Stimulated activated naive CD8-positive, alpha-beta T cell treated with anti-CD3 and anti-CD28 coated beads, Interleukin-15, amount 100 ng/mL, for 72 hours (primary cell): ENCODE results near the gene CYP4F8.
"Not testable (repeated sequence)": the region's sequence is repeated elsewhere in the genome, so short reads cannot be mapped to it uniquely, and the experiment has no call there.

Experiments
- ATAC-seq: fragments of 150-1000 bp; cut with Tn5 transposase; 2 replicates; pipeline ENCODE4 v1.10.0; 2021; ENCODE audit warnings: mild to moderate bottlenecking, moderate library complexity
- DNase-seq, 2 donors: peaks; one replicate each; pipeline ENCODE4 v3.0.0; 2021 to 2022
- H3K27ac Mint-ChIP-seq, 2 donors: one replicate each; pipeline ENCODE4 v1.8.0; 2022; ENCODE audit warnings: mild to moderate bottlenecking in 2 of 2, mixed read lengths in 2 of 2, moderate library complexity in 2 of 2
- H3K27me3 Mint-ChIP-seq: one replicate; pipeline ENCODE4 v1.8.0; 2022; ENCODE audit warnings: mixed read lengths
- H3K4me1 Mint-ChIP-seq: one replicate; pipeline ENCODE4 v1.8.0; 2022; ENCODE audit warnings: mild to moderate bottlenecking, mixed read lengths
- H3K4me3 Mint-ChIP-seq, 2 donors: one replicate each; pipeline ENCODE4 v1.8.0; 2022; ENCODE audit warnings: mild to moderate bottlenecking in 2 of 2, mixed read lengths in 2 of 2, moderate library complexity in 1 of 2
- H3K9me3 Mint-ChIP-seq, 2 donors: one replicate each; pipeline ENCODE4 v1.8.0; 2022; ENCODE audit warnings: mixed read lengths in 2 of 2

Gene CYP4F8

DNA sequence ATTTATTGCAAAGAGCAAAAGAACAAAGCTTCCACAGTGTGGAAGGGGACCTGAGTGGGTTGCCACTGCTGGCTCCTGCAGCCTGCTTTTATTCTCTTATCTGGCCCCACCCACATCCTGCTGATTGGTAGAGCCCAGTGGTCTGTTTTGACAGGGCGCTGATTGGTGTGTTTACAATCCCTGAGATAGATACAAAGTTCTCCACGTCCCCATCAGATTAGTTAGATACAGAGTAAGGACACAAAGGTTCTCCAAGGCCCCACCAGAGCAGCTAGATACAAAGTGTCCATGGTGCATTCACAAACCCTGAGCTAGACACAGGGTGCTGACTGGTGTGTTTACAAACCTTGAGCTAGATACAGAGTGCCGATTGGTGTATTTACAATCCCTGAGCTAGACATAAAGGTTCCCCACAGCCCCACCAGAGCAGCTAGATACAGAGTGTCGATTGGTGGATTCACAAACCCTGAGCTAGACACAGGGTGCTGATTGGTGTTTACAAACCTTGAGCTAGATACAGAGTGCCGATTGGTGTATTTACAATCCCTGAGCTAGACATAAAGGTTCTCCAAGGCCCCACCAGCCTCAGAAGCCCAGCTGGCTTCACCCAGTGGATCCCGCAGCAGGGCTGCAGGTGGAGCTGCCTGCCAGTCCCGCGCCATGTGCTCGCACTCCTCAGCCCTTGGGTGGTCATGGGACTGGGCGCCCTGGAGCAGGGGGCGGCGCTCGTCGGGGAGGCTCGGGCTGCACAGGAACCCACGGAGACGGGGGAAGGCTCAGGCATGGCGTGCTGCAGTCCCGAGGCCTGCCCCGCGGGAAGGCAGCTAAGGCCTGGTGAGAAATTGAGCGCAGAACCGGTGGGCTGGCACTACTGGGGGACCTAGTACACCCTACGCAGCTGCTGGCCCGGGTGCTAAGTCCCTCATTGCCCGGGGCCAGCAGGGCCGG is 6.8 kb upstream of the CYP4F8 start:
- ATAC-seq, H3K9me3 Mint-ChIP-seq, H3K27me3 Mint-ChIP-seq, H3K27ac Mint-ChIP-seq, H3K4me3 Mint-ChIP-seq, H3K4me1 Mint-ChIP-seq, DNase-seq: not testable (repeated sequence)

GRCh38 chr19:15609261-15609660 is 5.8 kb upstream of the CYP4F8 start:
- Mint-ChIP-seq H3K4me3 (no peak overlapping the region), H3K9me3 (no peaks in the 10 kb centered on the region), H3K27ac (no peak overlapping the region), H3K27me3 (peaks cover 7% of the 10 kb centered on the region), H3K4me1 (no peaks in the 10 kb centered on the region)
- DNase-seq (no peak), ATAC-seq (no peak)

GRCh38 chr19:15612342-15612741 is 2.7 kb upstream of the CYP4F8 start:
- Mint-ChIP-seq H3K27ac (no peak overlapping the region), H3K4me1 (no peaks in the 10 kb centered on the region), H3K4me3 (no peak overlapping the region), H3K27me3 (peaks cover 25% of the 10 kb centered on the region), H3K9me3 (peaks cover 0 to 6% of the 10 kb centered on the region in 2 donors)
- no peak for ATAC-seq
- DNase-seq = no peak

- Mint-ChIP-seq H3K27me3 (peaks cover 25% of the 10 kb centered on the region), H3K4me3 (no peak overlapping the region), H3K9me3 (peaks cover 0 to 6% of the 10 kb centered on the region in 2 donors), H3K4me1 (no peaks in the 10 kb centered on the region), H3K27ac (no peak overlapping the region)
- no peak for DNase-seq
- ATAC-seq = no peak
These were observed 1.7 kb upstream of the CYP4F8 start for GRCh38 chr19:15613338-15613737.

GRCh38 chr19:15615526-15615925 is 508 bp downstream of the CYP4F8 start:
- Mint-ChIP-seq H3K27me3 (peaks cover 25% of the 10 kb centered on the region), H3K9me3 (peaks cover 0 to 6% of the 10 kb centered on the region in 2 donors), H3K4me3 (no peak overlapping the region), H3K4me1 (no peaks in the 10 kb centered on the region), H3K27ac (no peak overlapping the region)
- no peak for DNase-seq
- no peak for ATAC-seq

DNA sequence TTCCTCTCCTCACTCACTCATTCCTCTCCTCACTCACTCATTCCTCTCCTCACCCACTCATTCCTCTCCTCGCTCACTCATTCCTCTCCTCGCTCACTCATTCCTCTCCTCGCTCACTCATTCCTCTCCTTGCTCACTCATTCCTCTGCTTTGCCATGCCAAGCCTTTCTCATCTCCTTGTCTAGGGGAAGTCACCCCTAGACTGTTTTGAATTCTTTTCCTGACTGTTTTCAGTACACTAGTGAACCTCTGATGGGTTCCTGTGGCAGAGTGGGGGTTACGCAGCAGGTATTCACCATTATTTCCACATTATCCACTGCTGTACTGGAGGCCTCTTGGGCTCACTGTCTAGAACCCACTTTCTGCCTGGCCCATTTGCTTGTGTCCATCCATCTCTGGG is 1.2 kb downstream of the CYP4F8 start:
- no peak for DNase-seq
- Mint-ChIP-seq H3K27ac (no peak overlapping the region), H3K9me3 (peaks cover 0 to 6% of the 10 kb centered on the region in 2 donors), H3K4me1 (no peaks in the 10 kb centered on the region), H3K27me3 (peaks cover 25% of the 10 kb centered on the region), H3K4me3 (no peak overlapping the region)
- no peak for ATAC-seq

GRCh38 chr19:15616627-15617270 is 1.7 kb downstream of the CYP4F8 start:
- Mint-ChIP-seq H3K4me1 (no peaks in the 10 kb centered on the region), H3K27ac (no peak overlapping the region), H3K9me3 (peaks cover 0 to 6% of the 10 kb centered on the region in 2 donors), H3K4me3 (no peak overlapping the region), H3K27me3 (peaks cover 25% of the 10 kb centered on the region)
- DNase-seq (no peak), ATAC-seq (no peak)

- peaks cover 0 to 6% of the 10 kb centered on the region in 2 donors for H3K9me3 Mint-ChIP-seq
- no peak for DNase-seq
- H3K4me3 Mint-ChIP-seq = no peak overlapping the region
These were observed 3.3 kb downstream of the CYP4F8 start for GRCh38 chr19:15618321-15618720.

GRCh38 chr19:15621801-15622200 is 6.8 kb downstream of the CYP4F8 start:
- ATAC-seq = no peak
- DNase-seq = no peak
- Mint-ChIP-seq H3K9me3 (no peaks in the 10 kb centered on the region), H3K4me3 (no peak overlapping the region), H3K27ac (no peak overlapping the region), H3K4me1 (no peaks in the 10 kb centered on the region), H3K27me3 (peaks cover 23% of the 10 kb centered on the region)

More at GRCh38 chr19:15618321-15618720, 3.3 kb downstream of the CYP4F8 start:
- peaks cover 27% of the 10 kb centered on the region for H3K27me3 Mint-ChIP-seq
- H3K27ac Mint-ChIP-seq = no peak overlapping the region
- H3K4me1 Mint-ChIP-seq = no peaks in the 10 kb centered on the region
- no peak for ATAC-seq

DNA sequence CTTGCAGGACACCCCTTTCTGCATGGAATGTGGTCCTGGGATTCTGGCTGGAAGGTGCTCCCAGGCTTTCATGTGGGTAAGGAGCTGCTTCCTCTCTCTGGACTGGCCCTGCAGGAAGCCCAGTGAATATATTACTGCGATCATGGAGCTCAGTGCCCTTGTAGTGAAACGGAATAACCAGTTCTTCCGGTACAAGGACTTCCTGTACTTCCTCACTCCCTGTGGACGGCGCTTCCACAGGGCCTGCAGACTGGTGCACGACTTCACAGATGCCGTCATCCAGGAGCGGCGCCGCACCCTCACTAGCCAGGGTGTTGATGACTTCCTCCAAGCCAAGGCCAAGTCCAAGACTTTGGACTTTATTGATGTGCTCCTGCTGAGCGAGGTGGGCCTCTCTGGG is 8.0 kb downstream of the CYP4F8 start:
- Mint-ChIP-seq H3K9me3 (no peaks in the 10 kb centered on the region), H3K27me3 (peaks cover 24% of the 10 kb centered on the region), H3K4me3 (no peak overlapping the region), H3K27ac (no peak overlapping the region), H3K4me1 (no peaks in the 10 kb centered on the region)
- DNase-seq (no peak), ATAC-seq (no peak)

GRCh38 chr19:15623711-15624318 is 8.8 kb downstream of the CYP4F8 start:
- Mint-ChIP-seq H3K4me3 (no peak overlapping the region), H3K9me3 (no peaks in the 10 kb centered on the region), H3K27ac (no peak overlapping the region), H3K27me3 (peaks cover 32% of the 10 kb centered on the region), H3K4me1 (no peaks in the 10 kb centered on the region)
- DNase-seq (no peak), ATAC-seq (no peak)

GRCh38 chr19:15628236-15629002 is 13.4 kb downstream of the CYP4F8 start:
- H3K27me3 Mint-ChIP-seq = peaks cover 31% of the 10 kb centered on the region

GRCh38 chr19:15629003-15629880 is 14.2 kb downstream of the CYP4F8 start:
- H3K4me3 Mint-ChIP-seq = no peak overlapping the region
- H3K9me3 Mint-ChIP-seq = no peaks in the 10 kb centered on the region
- H3K4me1 Mint-ChIP-seq = no peaks in the 10 kb centered on the region
- no peak overlapping the region for H3K27ac Mint-ChIP-seq
- ATAC-seq (peak; percentile 90), DNase-seq (peak; percentile 83 to 85)
- H3K27me3 Mint-ChIP-seq = peaks cover 25% of the 10 kb centered on the region

More at GRCh38 chr19:15628236-15629002, 13.4 kb downstream of the CYP4F8 start:
- no peak overlapping the region for H3K27ac Mint-ChIP-seq
- ATAC-seq (no peak), DNase-seq (no peak)
- no peaks in the 10 kb centered on the region for H3K9me3 Mint-ChIP-seq
- H3K4me1 Mint-ChIP-seq = no peaks in the 10 kb centered on the region
- H3K4me3 Mint-ChIP-seq = no peak overlapping the region

DNA sequence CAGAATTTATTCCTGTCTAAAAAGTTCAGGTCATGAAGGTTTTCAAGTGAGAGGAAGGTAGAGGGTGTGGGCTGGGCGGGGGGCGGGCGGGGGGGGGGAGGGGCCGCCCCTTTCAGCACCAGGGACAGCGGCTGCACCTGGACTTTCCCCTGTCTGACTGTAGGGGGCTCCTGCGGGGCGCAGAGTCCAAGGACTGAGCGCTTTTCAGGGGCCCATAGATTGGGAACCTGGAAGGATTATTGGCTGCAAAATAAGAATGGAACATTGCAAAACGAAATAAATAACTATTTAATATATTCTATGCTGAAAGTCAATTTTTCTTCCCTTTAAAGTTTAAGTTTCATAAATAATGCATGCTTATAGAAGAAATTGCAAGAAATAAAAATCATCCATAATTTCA is 16.8 kb downstream of the CYP4F8 start:
- Mint-ChIP-seq H3K4me3 (no peak overlapping the region), H3K9me3 (no peaks in the 10 kb centered on the region), H3K27ac (no peak overlapping the region), H3K27me3 (peaks cover 41% of the 10 kb centered on the region), H3K4me1 (no peaks in the 10 kb centered on the region)
- ATAC-seq (no peak), DNase-seq (peak in 1 of 2 donors; percentile 16)
